Fibroblast of peridontal ligament (primary cell): Measurements from ENCODE around the gene TTC21A.

Experiments used
- DNase-seq: peaks from one replicate; pipeline ENCODE4 v3.0.0-alpha.2; 2010; ENCODE audit errors: extremely low read depth

TTC21A gene

GRCh38 chr3:39136533-39137434 lies 29.3 kb downstream of the TTC21A start:
- no peak for DNase-seq

DNA sequence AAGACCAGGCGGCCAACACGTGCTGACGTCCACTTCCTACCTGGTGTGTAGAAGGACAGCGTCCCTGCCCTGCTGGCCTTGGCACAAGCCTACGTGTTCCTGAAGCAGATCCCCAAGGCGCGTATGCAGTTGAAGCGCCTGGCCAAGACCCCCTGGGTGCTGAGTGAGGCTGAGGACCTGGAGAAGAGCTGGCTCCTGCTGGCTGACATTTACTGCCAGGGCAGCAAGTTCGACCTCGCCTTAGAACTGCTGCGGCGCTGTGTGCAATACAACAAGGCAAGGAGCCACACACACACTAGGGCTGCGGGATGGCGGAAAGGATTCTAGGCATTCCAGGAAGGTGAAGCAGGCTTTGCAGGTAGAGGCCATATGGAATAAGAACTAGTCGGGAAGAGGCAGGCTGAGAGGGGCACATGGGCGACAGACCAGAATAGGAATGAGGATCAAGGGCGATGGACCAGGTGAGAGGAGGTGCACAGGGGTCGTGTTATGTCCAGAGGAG lies 30.0 kb downstream of the TTC21A start:
- no peak for DNase-seq

- no peak for DNase-seq
Measured at GRCh38 chr3:39137991-39138803, 30.7 kb downstream of the TTC21A start.

DNA sequence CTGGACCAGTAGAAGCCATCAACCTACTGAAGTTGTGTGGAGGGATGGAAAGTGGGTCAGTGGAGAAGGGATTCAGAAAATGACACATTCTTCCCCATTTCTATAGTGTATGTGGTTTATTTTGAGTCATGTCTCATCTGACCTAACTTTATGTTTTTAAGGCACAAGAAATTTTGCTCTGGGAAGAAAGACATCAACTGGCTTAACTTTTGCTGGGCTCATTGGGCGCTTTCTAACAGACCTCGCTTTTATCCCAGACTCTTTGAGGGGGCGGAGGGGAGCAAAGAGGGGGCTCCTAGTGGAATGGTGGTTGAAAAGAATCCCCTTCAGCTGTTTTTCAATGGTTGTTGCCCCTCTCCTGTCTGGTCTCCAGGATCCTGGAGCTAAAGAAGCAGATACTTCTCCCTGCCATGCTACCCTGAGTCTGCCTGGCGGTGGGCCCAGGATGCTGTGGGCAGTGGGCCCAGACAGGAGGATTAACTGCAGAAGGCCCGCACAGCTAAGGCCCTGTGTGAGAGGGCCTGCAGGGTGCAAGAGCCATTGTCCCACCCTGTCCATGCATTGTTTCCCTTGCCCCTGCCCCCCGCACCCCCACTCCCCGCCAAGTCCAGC lies 31.4 kb downstream of the TTC21A start:
- DNase-seq: peak; percentile 45

DNA sequence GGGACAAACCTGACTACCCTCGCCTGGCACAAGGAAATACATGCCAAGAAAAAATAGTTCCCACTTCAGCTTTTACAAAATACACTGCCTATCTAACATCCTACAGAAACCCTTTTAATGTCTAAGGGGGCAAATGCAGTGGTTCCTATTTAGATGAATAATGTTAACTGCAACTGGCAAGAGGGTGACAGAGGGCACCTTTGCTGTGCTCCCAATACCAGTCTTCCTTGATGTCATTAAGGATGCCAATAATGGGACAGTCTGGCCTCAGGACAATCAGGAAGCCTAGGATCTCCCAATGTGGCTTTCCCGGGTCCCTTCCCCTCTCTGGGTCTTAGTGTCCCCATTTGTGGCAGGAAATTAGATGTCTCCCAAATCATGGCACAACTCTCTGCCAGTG lies 32.0 kb downstream of the TTC21A start:
- no peak for DNase-seq

GRCh38 chr3:39140341-39140971 lies 33.0 kb downstream of the TTC21A start:
- DNase-seq: no peak

GRCh38 chr3:39141171-39141995 lies 33.9 kb downstream of the TTC21A start:
- no peak for DNase-seq

GRCh38 chr3:39142067-39142466 lies 34.6 kb downstream of the TTC21A start:
- DNase-seq: no peak

- no peak for DNase-seq
Measured at GRCh38 chr3:39143051-39143885, 35.8 kb downstream of the TTC21A start.

DNA sequence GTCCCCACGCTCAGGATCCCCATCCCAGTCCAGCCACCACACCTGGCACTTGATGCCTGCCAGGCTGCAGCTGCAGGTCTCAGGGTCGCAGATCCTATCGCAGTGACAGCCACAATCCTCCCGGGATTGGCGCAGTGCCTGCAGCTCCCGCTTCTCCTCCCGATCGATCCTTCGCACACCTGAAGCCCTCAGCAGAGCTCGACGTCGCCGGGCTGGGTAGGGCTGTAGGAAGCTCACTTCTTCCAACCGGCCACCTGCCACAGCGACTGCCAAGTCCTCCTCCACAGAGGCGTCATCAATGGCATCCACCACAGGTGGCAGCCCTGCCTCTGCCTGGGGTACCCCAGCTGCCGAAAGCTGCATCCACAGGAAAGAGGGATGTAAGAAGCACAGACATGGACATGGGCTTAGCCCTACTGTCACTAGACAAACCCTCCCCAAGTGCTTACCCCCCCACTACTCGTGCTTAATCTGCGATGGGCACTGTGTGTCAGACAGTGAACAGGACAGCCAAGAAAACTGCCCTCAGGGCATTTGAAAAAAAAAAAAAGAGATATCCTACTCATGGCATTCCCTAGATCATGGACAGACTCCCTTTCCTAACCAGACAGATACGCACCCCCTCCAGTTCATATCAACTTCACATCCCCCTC lies 36.7 kb downstream of the TTC21A start:
- no peak for DNase-seq

DNA sequence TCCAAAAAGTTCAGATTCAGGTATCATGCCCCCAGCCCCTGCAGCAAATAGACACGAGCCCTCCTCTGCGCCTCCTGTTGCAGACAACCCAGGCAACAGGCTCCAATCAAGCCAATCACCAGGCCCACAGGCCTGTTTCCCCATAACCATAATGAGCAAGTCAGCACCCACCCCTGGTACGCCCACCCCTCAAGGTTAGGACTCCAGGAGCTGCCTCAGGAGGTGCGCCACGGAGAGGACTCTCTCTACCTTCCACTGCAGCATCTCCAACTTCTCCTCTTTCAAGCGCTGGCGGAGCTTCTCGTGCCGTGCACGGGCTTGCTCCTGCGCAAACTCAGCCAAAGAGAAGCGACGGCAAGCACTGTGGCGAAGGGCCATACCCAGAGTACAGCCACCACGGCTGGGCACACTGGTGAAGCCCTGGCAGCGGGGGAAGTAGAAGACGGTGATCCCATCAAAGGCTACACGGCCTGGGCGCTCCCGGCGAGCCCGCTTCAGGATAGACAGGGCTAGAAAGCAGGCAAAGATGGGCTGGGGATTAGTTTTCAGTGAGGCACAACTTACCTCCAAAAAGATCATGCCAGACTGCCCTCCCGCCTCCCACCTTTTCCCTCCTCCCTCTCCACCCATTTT lies 37.4 kb downstream of the TTC21A start:
- no peak for DNase-seq

GRCh38 chr3:39146083-39146501 lies 38.6 kb downstream of the TTC21A start:
- no peak for DNase-seq

GRCh38 chr3:39146611-39147591 lies 39.4 kb downstream of the TTC21A start:
- DNase-seq: peak; percentile 95

DNA sequence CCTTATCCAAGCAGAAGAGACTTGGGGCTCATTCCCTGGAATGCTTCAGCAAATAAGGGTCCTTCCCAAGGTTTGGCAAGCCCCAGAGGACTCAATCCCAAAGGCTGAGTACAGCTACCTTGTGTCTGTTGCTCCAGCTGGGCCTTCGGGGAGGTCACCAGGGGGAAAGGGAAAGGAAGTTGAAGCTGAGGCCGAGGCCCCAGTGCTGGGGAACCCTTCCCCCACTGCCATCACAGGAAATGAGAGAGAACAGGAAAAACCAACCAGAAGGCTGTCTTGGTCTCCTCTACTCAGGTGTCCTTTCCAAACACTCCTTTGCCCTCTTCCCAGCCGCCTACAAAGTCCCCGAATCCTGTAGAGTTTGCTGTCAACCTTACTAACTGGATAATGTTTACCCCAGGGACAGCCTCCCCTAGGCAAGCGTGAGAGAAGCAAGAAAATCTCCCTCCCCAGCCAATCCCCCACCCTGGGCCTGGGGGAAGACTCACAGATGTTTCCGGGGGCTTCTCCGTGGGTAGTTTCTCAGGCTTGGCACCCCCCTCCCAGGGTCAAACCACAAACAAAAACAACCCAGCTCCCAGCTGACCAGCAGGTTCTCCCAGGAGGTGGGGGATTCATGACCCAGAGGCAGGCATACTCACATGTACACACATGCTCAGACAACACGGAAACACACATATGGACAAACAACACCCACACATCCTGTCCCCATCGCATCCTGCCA lies 40.4 kb downstream of the TTC21A start:
- DNase-seq: no peak

- DNase-seq: no peak
Measured at GRCh38 chr3:39148435-39149058, 41.1 kb downstream of the TTC21A start.

DNA sequence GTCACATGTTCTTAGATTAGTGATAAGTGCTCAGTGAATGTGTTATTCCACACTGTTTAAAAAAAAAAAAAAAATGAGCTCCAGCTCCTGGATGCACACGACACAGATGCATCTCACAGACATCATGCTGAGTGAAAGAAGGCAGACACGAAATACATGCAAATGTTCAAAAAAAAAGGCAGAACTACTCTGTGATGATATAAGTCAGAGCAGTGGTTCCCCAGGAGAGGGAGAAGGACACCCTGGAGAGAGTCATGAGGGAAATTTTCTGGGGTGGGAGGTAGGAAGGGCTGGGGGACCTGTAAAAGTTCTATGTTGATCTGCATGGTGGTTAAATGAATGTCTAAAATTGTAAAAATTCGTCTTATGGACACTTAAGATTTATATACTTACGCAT lies 41.6 kb downstream of the TTC21A start:
- DNase-seq: no peak
